ENCODE measurements around the gene CDR2L.
"Not testable (repeated sequence)": the region's sequence is repeated elsewhere in the genome, so short reads cannot be mapped to it uniquely, and the experiment has no call there.

CDR2L gene

DNA sequence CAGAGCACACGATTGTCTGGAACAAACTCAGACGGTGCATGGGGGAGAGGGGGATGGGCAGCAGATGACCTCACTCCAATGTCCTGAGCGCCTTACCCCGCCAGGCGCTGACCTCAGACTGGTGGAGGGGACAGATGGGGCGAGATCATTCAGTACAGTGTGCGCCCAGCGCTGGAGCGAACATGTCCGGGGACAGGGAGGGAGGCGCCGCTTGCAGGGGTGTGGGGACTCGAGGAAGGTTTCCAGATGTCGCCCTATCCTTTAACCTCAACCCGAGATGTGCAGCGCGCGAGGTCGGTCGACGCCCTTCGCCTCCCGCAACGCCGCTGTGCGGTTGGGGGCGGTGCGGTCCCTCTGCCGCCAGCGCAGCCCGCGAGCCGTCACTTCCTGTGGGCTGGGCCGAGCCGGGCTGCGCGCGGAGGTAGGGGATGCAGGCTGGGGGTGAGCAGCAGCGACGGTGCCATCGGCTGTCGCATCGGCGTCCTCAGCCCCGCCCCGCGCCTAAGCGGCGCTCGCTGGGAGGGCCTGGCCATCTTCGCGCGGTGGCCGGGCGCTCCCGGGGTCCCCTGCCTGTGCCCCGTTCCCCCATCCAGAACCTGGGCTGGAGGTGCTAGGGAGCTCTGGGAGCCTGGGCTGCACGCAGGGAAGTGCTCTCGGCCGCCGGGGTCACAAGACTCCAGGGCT lies 5.3 kb upstream of the CDR2L start:
- peak; percentile 79 for DNase-seq

DNA sequence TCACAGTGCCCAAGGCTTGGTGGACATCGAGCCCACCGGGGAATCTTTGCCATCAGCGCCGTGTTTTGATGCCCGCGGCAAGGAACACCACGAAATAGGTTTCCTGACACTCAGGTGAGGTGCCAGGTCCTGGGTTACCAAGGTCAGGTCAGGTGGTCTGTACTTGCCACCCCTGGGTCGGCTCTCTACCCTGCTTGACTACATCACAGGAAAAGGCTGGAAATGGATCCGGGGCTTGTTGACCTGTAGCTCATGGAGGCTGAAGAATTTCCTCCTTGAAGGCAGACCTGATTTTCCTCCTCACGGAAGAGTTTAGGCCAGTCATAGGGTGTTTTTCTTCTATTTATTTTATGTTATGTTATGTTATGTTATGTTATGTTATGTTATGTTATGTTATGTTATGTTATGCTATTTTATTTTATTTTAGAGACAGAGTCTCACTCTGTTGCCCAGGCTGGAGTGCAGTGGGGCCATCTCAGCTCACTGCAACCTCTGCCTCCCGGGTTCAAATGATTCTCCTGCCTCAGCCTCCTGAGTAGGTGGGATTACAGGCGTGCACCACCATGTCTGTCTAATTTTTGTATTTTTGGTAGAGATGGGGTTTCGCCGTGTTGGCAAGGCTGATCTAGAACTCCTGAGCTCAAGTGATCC lies 4.6 kb upstream of the CDR2L start:
- not testable (repeated sequence) for DNase-seq

DNA sequence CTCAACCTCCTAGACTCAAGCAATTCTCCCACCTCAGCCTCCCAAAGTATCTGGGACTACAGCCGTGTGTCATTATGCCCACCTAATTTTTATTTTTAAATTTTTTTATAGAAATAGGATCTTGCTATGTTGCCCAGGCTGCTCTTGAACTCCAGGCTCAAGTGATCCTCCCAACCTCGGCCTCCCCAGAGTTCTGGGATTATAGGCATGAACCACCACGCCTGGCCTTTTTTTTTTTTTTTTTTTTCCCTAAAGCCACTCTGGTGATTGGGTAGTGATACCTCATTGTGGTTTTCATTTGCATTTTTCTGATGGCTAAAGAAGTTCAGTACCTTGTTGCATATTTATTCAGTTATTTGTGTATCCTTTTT lies 1.2 kb upstream of the CDR2L start:
- DNase-seq = no peak

DNA sequence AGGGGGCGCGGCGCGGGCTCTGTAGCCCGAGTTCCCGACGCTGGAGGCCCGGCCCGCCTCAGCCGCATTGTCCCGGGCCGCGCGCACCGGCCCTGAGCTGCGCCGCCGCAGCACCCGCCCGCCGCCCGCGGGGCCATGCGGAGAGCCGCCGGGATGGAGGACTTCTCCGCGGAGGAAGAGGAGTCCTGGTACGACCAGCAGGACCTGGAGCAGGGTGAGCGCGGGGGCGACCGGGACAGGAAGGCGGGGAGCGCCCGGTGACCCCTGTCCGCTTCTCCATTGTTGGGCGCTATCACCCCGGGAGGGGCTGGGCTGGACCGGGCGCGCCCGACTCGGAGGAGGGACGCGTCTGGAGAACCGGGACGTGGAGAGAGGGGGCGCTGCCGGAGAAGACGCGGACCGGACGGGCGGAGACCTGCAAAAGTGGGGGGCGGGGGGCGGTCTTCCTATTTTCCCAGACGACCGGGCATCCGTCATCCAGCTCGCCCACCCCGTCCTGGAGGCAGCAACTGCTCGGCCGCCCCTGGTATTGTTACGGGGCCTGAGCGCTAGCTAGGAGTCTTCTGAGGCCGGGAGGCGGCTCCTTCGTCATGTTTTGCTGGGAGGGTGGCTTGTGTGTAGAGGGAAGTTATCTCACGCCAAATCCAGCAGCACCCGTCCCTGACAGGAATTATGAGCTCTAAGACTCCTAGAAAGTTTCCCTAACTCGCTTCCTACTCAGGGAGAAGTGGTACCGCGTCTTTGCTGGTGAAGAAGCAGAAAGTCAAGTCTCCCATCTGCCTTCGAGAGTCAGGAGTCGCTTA lies 678 bp downstream of the CDR2L start:
- peak; percentile 91 for DNase-seq

DNA sequence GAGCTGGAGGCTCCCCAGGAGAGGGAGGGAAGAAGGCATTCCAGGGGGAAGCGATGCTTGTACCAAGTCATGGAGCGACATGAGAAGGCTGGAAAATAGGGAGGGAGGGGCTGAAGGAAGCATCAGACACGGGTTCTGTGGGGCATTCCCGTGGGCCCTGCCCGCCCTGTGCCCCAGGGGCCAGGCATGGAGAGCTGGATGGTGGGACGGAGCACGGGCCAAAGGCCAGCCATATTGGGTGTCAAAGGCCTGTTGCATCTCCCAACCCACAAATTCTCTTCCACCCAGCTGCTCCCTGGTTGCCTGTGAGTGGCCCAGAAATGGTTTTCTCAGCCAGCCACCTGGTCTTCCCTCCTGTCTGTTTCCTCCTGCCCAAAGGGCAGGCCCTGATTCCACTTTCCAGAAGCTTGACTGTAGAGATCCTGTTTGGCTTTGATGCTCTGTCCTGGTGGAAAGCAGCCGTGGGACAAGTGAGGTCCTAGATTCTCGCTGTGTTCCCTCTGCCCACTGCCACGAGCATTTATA lies 3.2 kb downstream of the CDR2L start:
- DNase-seq = no peak

DNA sequence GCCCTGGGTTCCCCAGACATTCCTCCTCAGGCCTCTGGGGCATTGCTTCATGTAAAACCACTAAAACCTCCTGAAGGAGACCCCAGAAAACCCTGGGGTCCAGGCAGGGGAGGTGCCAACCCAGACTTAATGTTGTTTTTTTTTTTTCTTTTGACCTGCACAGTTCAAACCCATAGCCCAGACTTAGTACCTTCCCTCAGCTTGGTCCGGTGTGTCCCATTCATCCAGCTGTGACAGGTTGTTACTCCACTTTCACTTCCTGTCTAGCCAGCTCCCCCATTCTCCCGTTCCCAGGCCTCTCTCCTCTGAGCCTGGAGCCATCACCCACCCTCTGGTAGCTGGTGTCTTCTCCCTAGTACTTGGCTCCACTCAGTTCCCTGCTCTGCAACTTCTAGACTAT lies 4.8 kb downstream of the CDR2L start:
- DNase-seq = no peak

DNA sequence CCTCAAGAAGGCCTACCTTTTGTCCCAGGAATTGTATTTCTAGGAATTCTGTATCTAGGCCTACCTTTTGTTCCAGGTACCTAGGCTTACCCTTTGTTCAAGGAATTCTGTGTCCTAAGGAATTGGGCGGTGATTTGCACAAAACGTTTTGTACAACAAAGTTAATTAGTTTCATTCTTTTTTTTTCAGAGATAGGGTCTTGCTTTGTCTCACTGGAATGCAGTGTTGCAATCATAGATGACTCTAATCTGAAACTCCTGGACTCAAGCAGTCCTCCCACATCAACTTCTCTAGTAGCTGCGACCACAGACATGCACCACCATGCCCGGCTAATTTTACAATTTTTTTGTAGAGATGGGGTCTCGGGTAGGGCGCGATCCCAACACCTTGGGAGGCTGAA lies 7.0 kb downstream of the CDR2L start:
- DNase-seq = no peak

DNA sequence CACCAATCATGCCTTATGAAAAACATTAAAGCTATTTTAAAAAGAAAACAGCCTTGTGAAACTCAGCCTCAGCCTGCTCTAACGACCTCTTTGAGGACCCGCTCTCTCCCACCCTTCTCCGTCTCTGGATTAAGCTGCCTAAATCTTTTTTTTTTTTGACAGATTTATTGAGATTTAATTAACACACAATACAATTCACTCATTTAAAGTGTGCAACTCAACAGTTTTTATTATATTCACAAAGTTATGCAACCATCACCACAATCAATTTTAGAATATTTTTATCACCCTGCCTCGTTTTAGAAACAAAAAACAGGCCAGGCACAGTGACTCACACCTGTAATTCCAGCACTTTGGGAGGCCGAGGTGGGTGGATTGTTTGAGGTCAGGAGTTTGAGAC lies 8.4 kb downstream of the CDR2L start:
- DNase-seq = no peak

DNA sequence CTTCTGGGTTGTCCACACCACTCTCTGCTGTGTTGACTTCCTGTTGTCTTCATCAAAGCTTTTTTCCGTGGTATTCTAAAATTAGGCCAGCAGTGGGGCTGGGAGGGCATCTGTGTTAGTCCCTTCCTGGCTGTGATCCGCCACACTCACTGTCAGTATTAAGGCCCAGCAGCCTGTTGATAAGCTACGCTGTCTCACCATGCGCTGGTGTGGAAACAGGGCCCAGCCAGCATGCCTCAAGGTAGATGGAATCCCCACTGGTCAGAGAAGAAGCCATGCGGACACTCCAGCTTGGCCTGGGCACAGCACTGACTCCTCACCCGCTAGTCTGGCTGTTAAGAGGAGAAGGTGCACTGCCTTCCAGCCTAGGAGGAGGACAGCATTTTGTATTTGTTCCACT lies 11.4 kb downstream of the CDR2L start:
- no peak for DNase-seq

DNA sequence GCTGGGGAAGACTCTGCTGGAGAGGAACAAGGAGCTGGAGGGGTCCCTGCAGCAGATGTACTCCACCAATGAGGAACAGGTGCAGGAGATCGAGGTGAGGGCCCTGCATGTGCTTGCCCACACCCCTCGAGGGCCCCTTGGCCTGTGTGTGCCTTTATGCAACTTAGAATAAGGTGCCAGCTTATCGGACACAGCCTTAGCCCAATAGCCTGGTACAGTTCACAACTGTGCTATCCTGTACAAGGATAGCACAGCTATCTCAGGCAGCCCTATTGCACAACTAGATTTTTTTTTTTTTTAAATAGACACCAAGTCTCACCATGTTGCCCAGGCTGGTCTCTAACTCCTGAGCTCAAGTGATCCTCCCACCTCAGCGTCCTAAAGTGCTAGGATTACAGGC lies 12.1 kb downstream of the CDR2L start:
- DNase-seq = no peak

DNA sequence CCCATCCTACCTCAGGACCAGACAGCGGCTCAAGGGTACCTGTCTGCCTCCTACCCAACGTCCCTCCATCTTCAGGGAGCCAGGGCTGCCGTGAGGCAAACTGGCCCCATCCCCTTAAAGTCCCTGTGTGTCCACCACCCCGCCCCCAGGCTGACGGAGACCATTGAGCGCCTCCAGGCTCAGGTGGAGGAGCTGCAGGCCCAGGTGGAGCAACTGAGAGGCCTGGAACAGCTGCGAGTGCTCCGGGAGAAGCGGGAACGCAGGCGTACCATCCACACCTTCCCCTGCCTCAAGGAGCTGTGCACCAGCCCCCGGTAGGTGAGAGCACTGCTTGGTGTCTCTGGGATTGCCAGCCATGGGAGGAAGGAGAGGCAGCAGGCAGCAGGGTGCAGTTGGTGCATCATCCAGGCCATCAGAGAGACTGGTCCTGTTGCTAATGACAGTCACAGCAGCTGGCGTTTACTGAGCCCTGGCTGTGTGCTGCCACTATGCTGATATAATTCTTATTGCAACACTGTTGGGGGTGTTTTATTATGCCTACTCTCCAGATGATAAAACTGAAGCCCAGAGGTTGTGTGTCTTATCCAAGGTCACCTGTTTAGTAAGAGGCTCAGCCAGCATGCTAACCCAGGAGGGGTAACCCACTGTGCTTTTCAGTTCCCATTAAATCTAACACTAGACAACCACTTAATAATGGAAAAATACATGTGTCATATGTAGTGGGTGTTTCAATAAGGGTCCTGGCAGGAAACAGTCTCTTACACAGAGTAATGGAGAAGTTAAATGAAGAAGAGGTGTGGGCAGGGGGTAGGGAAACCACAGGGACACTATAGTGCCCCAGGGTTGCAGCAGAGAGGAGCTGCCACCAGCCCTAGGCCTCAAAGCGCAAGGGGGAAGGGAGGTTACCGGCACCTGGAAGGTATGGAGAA lies 14.7 kb downstream of the CDR2L start:
- DNase-seq = no peak

DNA sequence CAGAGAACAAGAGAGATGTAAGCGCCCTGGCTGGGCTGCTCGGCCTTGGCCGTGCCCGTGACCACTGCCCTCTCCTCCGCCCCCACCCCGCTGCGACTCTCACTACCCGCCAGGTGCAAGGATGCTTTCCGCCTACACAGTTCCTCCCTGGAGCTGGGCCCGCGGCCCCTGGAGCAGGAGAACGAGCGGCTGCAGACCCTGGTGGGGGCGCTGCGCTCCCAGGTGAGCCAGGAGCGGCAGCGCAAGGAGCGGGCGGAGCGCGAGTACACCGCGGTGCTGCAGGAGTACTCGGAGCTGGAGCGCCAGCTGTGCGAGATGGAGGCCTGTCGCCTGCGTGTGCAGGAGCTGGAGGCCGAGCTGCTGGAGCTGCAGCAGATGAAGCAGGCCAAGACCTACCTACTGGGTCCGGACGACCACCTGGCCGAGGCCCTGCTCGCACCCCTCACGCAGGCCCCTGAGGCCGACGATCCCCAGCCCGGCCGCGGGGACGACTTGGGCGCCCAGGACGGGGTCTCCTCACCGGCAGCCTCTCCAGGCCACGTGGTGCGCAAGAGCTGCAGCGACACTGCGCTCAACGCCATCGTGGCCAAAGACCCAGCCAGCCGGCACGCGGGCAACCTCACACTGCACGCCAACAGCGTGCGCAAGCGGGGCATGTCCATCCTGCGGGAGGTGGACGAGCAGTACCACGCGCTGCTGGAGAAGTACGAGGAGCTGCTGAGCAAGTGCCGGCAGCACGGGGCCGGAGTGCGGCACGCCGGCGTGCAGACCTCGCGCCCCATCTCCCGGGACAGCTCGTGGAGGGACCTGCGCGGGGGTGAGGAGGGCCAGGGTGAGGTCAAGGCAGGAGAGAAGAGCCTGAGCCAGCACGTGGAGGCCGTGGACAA lies 15.9 kb downstream of the CDR2L start:
- no peak for DNase-seq

DNA sequence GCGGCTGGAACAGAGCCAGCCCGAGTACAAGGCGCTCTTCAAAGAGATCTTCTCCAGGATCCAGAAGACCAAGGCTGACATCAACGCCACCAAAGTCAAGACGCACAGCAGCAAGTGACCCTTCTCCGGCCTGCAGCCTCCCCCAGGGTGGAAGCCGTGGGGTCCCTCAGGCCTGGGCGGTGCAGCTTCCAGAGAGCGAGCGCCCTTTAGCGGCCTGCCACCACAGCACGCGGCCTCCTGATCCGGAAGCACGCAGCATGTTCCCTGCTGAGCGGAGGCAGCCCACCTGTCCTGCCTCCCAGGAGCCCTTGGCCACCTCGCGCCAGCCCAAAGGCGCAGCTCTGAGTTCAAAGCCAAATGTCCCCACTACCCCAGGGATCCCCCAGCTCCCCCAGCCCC lies 16.5 kb downstream of the CDR2L start:
- no peak for DNase-seq

DNA sequence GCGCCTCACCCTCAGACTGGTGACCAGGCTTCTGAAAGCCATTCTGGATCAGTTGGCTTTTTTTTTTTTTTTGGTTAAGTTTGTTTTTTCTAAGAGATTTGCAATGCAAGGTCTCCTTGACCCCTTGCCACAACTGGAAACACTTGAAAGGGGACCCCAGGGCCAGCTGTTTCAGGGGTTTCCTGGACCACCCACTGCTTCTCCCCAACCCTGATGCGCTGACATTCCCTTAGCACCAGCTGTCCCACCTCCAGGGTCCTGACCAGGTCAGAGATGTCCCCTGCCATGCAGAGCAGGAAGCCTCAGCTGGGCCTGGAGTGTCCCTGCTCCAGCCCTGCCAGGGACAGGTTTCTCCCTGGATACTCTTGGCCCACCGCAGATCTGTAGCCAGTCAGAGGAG lies 16.9 kb downstream of the CDR2L start:
- no peak for DNase-seq

DNA sequence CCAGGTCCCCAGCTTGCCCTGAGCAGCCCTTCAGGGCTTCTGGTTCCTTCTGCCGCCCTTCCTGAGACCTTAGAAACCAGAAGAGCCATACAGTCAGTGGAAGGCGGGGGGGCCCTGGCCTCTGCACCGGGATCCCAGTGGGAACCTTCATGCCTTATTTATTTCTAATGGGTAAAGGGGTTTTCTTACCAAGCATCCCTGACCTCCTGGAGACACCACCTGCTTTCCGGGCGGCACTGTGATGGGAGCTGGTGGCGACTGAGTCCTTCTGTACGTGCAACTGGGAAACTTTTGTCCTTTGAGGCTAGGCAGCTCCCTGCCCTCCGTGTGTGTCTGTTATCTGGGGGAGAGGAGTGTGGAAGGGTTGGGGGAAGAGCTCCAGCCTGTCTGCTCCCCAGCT lies 17.9 kb downstream of the CDR2L start:
- no peak for DNase-seq

DNA sequence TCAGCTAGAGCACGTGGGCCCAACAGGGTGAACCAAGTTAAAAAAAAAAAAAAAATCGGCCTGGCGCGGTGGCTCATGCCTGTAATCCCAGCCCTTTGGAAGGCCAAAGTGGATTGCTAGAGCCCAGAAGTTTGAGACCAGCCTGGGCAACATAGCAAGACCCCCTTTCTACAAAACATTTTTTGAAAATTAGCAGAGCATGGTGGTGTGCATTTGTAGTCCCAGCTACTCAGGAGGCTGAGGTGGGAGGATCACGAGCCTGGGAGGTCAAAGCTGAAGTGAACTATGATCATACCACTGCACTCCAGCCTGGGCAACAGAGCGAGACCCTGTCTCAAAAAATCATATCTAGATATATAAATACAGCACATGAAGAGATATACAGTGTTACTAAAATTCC lies 18.7 kb downstream of the CDR2L start:
- DNase-seq = not testable (repeated sequence)

DNA sequence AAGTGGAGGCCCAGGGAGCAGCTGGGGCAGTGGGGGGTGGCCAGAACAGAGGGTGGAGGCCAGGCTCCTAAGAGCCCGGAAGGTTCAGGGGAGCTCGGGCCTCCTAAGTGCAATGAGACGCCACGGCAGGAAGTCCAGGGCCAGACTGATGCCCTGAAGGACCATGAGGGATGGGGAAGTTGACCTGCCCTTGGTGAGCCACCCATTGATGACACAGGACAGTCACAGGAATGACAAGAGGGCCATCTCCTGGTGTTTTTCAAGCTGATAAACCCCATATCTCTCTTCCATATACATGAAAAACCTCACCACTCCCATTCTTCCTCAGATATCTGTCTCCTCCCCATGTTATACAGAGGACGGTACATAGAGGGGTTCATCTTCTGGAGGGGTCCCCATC lies 19.2 kb downstream of the CDR2L start:
- no peak for DNase-seq

DNA sequence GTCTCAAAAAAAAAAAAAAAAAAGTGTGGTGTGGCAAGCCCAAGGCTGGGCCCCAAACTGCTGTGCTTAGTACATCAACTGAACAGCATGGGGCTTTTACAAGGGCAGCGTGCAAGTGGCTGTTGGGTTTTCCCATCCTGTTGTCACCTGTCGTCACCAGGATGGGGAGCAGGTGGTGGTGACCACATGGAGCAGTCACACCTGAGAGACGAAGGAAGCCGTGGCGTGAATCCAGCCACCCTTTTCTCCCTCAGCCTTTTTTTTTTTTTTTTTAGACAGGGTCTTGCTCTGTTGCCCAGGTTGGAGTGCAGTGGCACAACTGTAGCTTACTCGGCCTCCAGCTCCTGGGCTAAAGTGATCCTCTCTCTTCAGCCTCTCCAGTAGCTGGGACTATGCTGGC lies 20.9 kb downstream of the CDR2L start:
- DNase-seq = no peak

DNA sequence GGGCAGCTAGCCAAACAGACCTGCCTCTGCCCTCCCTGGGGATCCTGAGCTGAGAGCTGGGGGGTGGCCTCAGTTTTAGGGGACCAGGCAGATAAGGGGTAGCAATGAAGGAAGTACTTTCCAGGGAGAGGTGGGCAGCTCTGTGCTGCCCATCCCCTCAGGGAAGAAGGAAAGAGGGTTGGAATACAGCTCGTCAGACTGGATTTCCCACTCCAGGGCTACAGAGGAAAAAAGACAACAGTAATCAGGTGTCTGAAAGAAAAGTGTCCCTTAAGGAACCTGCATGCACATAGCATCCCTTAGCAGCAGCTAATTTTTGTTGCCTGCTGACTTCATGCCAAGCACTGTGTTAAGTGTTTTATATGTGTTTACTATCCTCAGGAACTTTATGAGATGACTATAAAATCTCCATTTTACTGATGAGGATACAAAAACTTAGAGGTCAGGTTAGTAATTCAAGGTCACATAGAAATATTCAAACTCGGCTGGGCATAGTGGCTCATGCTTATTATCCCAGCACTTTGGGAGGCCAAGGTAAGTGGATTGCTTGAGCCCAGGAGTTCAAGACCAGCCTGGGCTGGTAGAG lies 21.8 kb downstream of the CDR2L start:
- DNase-seq = no peak

DNA sequence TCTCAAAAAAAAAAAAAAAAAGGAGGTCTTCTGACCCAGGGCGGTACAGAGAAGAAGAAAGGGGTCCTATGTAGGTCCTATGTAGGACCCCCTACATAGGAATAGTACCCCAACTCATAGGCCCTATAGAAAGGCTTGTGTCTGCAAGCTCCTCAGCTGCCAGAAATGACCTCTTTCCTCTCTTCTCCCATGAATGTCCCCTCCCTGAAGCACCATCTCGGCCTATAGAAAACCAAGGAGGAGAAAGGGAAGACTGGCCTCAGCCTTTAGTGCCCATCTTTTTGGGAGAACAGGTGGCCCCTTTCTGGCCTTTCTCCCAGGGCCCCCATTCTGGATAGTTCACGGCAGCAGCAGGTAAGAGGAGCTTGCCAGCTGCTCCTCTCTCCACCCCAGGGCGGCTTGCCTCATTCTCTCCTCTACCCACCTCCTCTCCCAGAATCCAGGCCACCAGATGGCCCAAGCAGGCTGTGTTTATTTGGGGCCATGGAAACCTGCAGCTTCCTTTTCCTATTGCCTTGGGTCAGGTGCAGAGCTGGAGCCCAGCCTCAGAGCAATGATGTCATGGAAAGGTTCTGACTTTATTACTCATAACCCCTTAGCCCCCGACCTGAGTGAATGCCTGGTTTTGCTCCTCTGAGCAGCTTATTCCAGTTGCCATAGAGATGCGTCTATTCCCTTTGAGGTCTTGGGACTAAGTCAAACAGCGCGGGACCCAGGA lies 23.4 kb downstream of the CDR2L start:
- peak; percentile 68 for DNase-seq

Measured in right forelimb (tissue), 1 donor.